OCI-LY3 (cell line): ENCODE measurements around the gene CWC27.

Experiments used
- H2AFZ ChIP-seq: fragments of 200-600, 300-600 bp; shearing (Covaris generic); 2 replicates; pipeline ENCODE4 v1.6.0; 2014; ENCODE audit warnings: antibody characterized with exemption, low read depth, low read length
- H3K27ac ChIP-seq: fragments of 200-600, 300-600 bp; sonication (generic); 2 replicates; pipeline ENCODE4 v1.5.1; 2014; ENCODE audit warnings: mild to moderate bottlenecking, low read length, moderate library complexity, mixed read lengths
- H3K27me3 ChIP-seq: fragments of 200-600, 300-600 bp; sonication (generic); 2 replicates; pipeline ENCODE4 v1.6.1; 2014; ENCODE audit warnings: low read depth, low read length, mixed read lengths
- H3K36me3 ChIP-seq: fragments of 200-600, 300-600 bp; sonication (generic); replicated peaks from 2 replicates; pipeline ENCODE3; 2014; ENCODE audit warnings: low read depth, low read length, mixed read lengths
- H3K4me1 ChIP-seq: fragments of 300-600, 200-600 bp; sonication (generic); 2 replicates; pipeline ENCODE4 v1.6.1; 2014; ENCODE audit warnings: low read length, mixed read lengths
- H3K4me2 ChIP-seq: fragments of 200-600, 300-600 bp; sonication (generic); 2 replicates; pipeline ENCODE4 v1.6.1; 2014; ENCODE audit warnings: low read length, mixed read lengths
- H3K4me3 ChIP-seq: fragments of 300-600, 200-600 bp; sonication (generic); 2 replicates; pipeline ENCODE4 v1.5.1; 2014; ENCODE audit warnings: antibody characterized with exemption, mild to moderate bottlenecking, low read length, moderate library complexity
- H3K79me2 ChIP-seq: fragments of 300-600, 200-600 bp; shearing (Covaris generic); 2 replicates; pipeline ENCODE4 v1.6.1; 2014; ENCODE audit warnings: mild to moderate bottlenecking, low read length, mixed read lengths
- H3K9ac ChIP-seq: fragments of 300-600, 200-600 bp; shearing (Covaris generic); 2 replicates; pipeline ENCODE4 v1.6.0; 2014; ENCODE audit warnings: mild to moderate bottlenecking, low read length, moderate library complexity
- H3K9me3 ChIP-seq: fragments of 200-600, 300-600 bp; shearing (Covaris generic); 2 replicates; pipeline ENCODE4 v1.6.1; 2014; ENCODE audit warnings: low read length, mixed read lengths; ENCODE audit not compliant: insufficient read depth
- H4K20me1 ChIP-seq: fragments of 200-600, 300-600 bp; sonication (generic); 2 replicates; pipeline ENCODE4 v1.6.1; 2016; ENCODE audit warnings: low read length, mixed read lengths; ENCODE audit not compliant: insufficient read depth
- CTCF ChIP-seq: fragments of 200-600, 300-600 bp; sonication (generic); IDR thresholded peaks from 2 replicates; pipeline ENCODE4 v1.5.1; 2014; ENCODE audit warnings: antibody characterized with exemption, low read length, low read depth
- EZH2phosphoT487 ChIP-seq: fragments of 200-600 bp; shearing (Covaris generic); IDR thresholded peaks from 2 replicates; pipeline ENCODE4 v1.6.1; 2018; ENCODE audit warnings: antibody characterized with exemption, mixed run types, low read depth

Gene CWC27

GRCh38 chr5:65062469-65063083 is 293.8 kb downstream of the CWC27 start:
- TF ChIP-seq CTCF, result no peak
- Histone ChIP-seq H3K4me3 (no peak overlapping the region), H3K4me2 (no peak overlapping the region), H3K4me1 (peaks cover 37% of the 10 kb centered on the region), H3K27ac (no peak overlapping the region), H3K36me3 (no peaks in the 10 kb centered on the region), H4K20me1 (no peaks in the 10 kb centered on the region), H3K79me2 (no peaks in the 10 kb centered on the region), H3K9ac (no peak overlapping the region), H3K27me3 (0 out of 2 replicates have a peak, but pooled peaks cover 4% of the 10 kb centered on the region), H2AFZ (no peak overlapping the region), H3K9me3 (no peaks in the 10 kb centered on the region)

GRCh38 chr5:65065001-65065511 is 296.3 kb downstream of the CWC27 start:
- no peak overlapping the region for H3K4me2 ChIP-seq
- TF ChIP-seq EZH2phosphoT487 (no peak), CTCF (no peak)
- peaks cover 62% of the 10 kb centered on the region for H3K4me1 ChIP-seq
- no peak overlapping the region for H3K9ac ChIP-seq
- H4K20me1 ChIP-seq, result no peaks in the 10 kb centered on the region
- H3K36me3 ChIP-seq, result no peaks in the 10 kb centered on the region
- H3K9me3 ChIP-seq, result no peaks in the 10 kb centered on the region
- no peak overlapping the region for H2AFZ ChIP-seq
- 0 out of 2 replicates have a peak, but pooled peaks cover 4% of the 10 kb centered on the region for H3K27me3 ChIP-seq
- no peaks in the 10 kb centered on the region for H3K79me2 ChIP-seq
- no peak overlapping the region for H3K4me3 ChIP-seq
- no peak overlapping the region for H3K27ac ChIP-seq

DNA sequence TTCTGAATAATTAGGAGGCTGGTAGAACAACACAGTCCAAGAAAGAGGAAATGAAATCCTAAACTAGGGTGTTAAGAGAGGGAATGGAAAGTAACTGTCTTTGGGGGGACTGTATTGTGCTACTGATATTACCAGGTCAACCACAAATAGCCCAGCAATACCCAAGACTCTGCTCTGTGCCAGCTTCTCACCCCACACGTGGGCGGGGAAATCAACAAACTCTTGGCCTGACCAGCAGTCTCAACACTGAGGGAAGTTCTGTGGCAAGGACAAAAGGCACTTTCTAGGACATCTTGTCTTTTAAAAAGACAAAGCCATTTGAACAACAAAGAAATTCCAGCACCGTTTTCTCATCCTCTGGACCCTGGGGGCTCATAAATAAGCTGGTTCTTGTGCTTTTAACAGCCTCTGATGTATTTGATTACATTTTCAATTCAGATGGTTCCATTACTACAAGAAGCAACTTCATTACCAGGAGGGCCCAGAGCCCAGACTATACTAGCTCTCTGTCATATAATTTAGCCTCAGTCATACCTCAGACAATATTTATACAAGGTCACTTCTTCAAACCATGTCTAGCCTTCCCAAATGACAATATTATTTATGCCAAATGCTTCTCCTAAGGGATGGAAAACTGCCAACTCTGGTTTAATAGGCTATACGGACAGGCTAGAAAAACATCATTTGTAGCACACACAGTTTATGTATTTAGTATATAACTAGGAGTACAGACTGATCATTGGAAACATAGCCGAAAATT is 297.8 kb downstream of the CWC27 start:
- peak overlapping the region; percentile 80 for H3K4me2 ChIP-seq
- TF ChIP-seq CTCF, result no peak
- no peak for TF ChIP-seq EZH2phosphoT487

DNA sequence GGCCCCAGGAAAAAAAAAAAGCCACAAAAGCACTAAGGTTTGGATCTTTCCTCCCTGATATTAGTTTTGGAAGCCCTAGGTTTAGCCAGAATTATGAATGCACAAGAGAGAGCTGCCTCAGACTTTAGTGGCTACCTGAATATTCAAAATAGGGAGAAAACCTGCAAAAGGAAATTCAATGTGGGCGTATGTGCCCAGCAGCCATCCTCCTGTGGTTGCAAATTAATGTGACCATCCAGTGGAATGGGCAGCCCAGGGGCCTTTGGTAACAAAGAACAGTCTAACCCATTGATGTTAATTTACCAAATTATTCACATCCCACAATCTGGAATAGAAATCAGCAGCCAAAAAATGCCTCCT is 298.4 kb downstream of the CWC27 start:
- Histone ChIP-seq H3K4me2 (peak overlapping the region; percentile 80), H3K36me3 (no peaks in the 10 kb centered on the region), H3K9ac (0 out of 2 replicates have a peak overlapping the region, but pooled peaks have one; percentile 14), H3K9me3 (no peaks in the 10 kb centered on the region), H3K27me3 (0 out of 2 replicates have a peak, but pooled peaks cover 4% of the 10 kb centered on the region), H2AFZ (no peak overlapping the region), H3K4me1 (peaks cover 62% of the 10 kb centered on the region), H4K20me1 (no peaks in the 10 kb centered on the region), H3K79me2 (no peaks in the 10 kb centered on the region), H3K4me3 (peak overlapping the region; percentile 55), H3K27ac (no peak overlapping the region)
- TF ChIP-seq CTCF (no peak), EZH2phosphoT487 (no peak)

More for the DNA sequence above, 297.8 kb downstream of the CWC27 start:
- peak overlapping the region; percentile 14; the same call in 1 of the 2 replicates for H3K9ac ChIP-seq
- no peaks in the 10 kb centered on the region for H3K9me3 ChIP-seq
- no peaks in the 10 kb centered on the region for H3K36me3 ChIP-seq
- H3K27me3 ChIP-seq, result 0 out of 2 replicates have a peak, but pooled peaks cover 4% of the 10 kb centered on the region
- no peaks in the 10 kb centered on the region for H4K20me1 ChIP-seq
- H2AFZ ChIP-seq, result no peak overlapping the region
- peaks cover 62% of the 10 kb centered on the region for H3K4me1 ChIP-seq
- H3K79me2 ChIP-seq, result no peaks in the 10 kb centered on the region
- H3K4me3 ChIP-seq, result peak overlapping the region; percentile 55
- no peak overlapping the region for H3K27ac ChIP-seq
